HL-60/S4 treated with retinoic acid at 250 ng/mL for 4 days and 3 days (cell line): Measurements from ENCODE around the gene SGSH.
"Not testable (repeated sequence)": the region's sequence is repeated elsewhere in the genome, so short reads cannot be mapped to it uniquely, and the experiment has no call there.

Experiments used
- in situ Hi-C: fragments of 300-500 bp; cut with MboI; formaldehyde crosslinking; loops from 2 replicates; pipeline ENCODE4 v1.7.0; 2022; ENCODE audit warnings: low sequenced_read_pairs

SGSH gene

GRCh38 chr17:80220054-80220735, at the start of gene SGSH, which contains the start of gene SLC26A11:
Gene SGSH, minus strand, starts transcription at chr17:80220333. Its CDS starts 20 bp downstream, at chr17:80220313.
Gene SLC26A11, plus strand, starts transcription at chr17:80220427. Its CDS starts 1,134 bp downstream, at chr17:80221561.
- in situ Hi-C loops: no loop called here

- in situ Hi-C loops: no loop called here
Measured at GRCh38 chr17:80269405-80269807, 49.3 kb upstream of the SGSH start.

GRCh38 chr17:80268427-80268826, 48.3 kb upstream of the SGSH start:
- in situ Hi-C loops: no loop called here

- in situ Hi-C loops: no loop called here
Measured at GRCh38 chr17:80267391-80267790, 47.3 kb upstream of the SGSH start.

- in situ Hi-C loops: no loop called here
Measured at GRCh38 chr17:80265205-80266068, 45.3 kb upstream of the SGSH start.

GRCh38 chr17:80264205-80265075, 44.3 kb upstream of the SGSH start:
- in situ Hi-C loops: no loop called here

- in situ Hi-C loops: no loop called here
Measured at GRCh38 chr17:80263253-80264204, 43.4 kb upstream of the SGSH start.

GRCh38 chr17:80262775-80263244, 42.7 kb upstream of the SGSH start:
- in situ Hi-C loops: no loop called here

GRCh38 chr17:80262291-80262690, 42.2 kb upstream of the SGSH start:
- in situ Hi-C loops: no loop called here

- in situ Hi-C loops: no loop called here
Measured at GRCh38 chr17:80261895-80262279, 41.8 kb upstream of the SGSH start.

GRCh38 chr17:80261159-80261894, 41.2 kb upstream of the SGSH start:
- in situ Hi-C loops: no loop called here

- in situ Hi-C loops: no loop called here
Measured at GRCh38 chr17:80260791-80261158, 40.6 kb upstream of the SGSH start, which contains the start of gene RNF213. Gene RNF213, plus strand, starts transcription at chr17:80260852. Its CDS starts 2,830 bp downstream, at chr17:80263682.

- in situ Hi-C loops: no loop called here
Measured at GRCh38 chr17:80260069-80260535, 40.0 kb upstream of the SGSH start.

GRCh38 chr17:80259457-80260068, 39.4 kb upstream of the SGSH start:
- in situ Hi-C loops: no loop called here

GRCh38 chr17:80258296-80258695, 38.2 kb upstream of the SGSH start:
- in situ Hi-C loops: not testable (repeated sequence)

- in situ Hi-C loops: no loop called here
Measured at GRCh38 chr17:80257716-80258213, 37.6 kb upstream of the SGSH start.

GRCh38 chr17:80256034-80256350, 35.9 kb upstream of the SGSH start:
- in situ Hi-C loops: no loop called here

GRCh38 chr17:80254396-80255251, 34.5 kb upstream of the SGSH start:
- in situ Hi-C loops: no loop called here
